K562 (cell line): ENCODE data around the gene KSR2.

Source experiments
- EGR1 ChIP-seq: fragments of 450-650 bp; conservative IDR thresholded peaks from 2 replicates; pipeline ENCODE4 v1.6.1; 2017; ENCODE audit warnings: mild to moderate bottlenecking
- MAZ ChIP-seq, 2 experiments: fragments of 450-650 bp in 1 of 2; sonication (generic) in 1 of 2; formaldehyde crosslinking; IDR thresholded peaks in 1 of 2; conservative IDR thresholded peaks in 1 of 2; 2 replicates each; pipeline versions ENCODE4 v1.4.0 to v1.5.0; 2020; ENCODE audit warnings: mild to moderate bottlenecking in 1 of 2, missing genetic modification reagents in 1 of 2
- NCOA1 ChIP-seq: fragments of 450-650 bp; IDR thresholded peaks from 2 replicates; pipeline ENCODE4 v1.6.1; 2016; ENCODE audit warnings: low read depth
- POLR2A ChIP-seq: fragments of 450-650 bp; conservative IDR thresholded peaks from 2 replicates; pipeline ENCODE4 v1.6.1; 2016
- RAD21 ChIP-seq, 2 experiments: fragments of 250-450 bp in 1 of 2; fragments of 450-650 bp in 1 of 2; sonication (Bioruptor Pico) in 1 of 2; formaldehyde crosslinking in 1 of 2; IDR thresholded peaks in 1 of 2; conservative IDR thresholded peaks in 1 of 2; 2 replicates each; pipeline versions ENCODE4 v1.4.0 to v1.8.0; 2020 to 2022; ENCODE audit warnings: mild to moderate bottlenecking in 2 of 2, moderate library complexity in 1 of 2
- ZFX ChIP-seq: sonication (generic); formaldehyde crosslinking; IDR thresholded peaks from 2 replicates; pipeline ENCODE4 v1.8.0; 2022; ENCODE audit warnings: mild to moderate bottlenecking, missing genetic modification reagents, moderate library complexity
- ZNF197 ChIP-seq: fragments of 200-800 bp; sonication (Bioruptor generic); IDR thresholded peaks from 2 replicates; pipeline ENCODE4 v1.6.1; 2016; ENCODE audit warnings: low read depth, missing genetic modification characterization, missing compliant biosample characterization
- TF ChIP-seq, protein P1 (sequence below): sonication (generic); formaldehyde crosslinking; IDR thresholded peaks from 2 replicates; pipeline ENCODE4 v1.8.0; 2022; ENCODE audit warnings: mild to moderate bottlenecking, missing genetic modification reagents
- TF ChIP-seq, protein P2 (sequence below): sonication (generic); formaldehyde crosslinking; IDR thresholded peaks from 2 replicates; pipeline ENCODE4 v1.8.1; 2023; ENCODE audit warnings: mild to moderate bottlenecking, missing genetic modification reagents

DNA sequence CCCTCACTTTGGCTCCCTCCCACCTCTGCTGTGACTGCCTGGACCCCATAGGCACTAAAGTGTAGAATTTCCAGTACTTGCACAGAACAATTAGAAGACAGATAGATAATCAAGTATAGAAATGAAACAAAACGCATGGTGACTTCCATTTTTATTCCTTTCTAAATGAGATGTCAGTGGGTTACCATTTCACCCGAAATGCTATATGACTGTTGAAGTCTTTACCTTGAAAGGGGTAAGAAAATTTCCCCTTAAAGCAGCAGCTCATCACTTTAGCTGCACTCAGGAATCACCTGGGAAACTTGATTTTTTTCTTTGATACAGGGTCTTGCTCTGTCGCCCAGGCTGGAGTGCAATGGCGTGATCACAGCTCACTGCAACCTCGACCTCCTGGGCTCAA lies 12.5 kb upstream of the KSR2 start:
- no peak for TF ChIP-seq EGR1
- no peak for TF ChIP-seq POLR2A
- TF ChIP-seq RAD21 (CRISPR knock-in tag; conservative IDR thresholded peaks at IDR 0.05 in 1 of 2, IDR thresholded peaks at IDR 0.05 in 1 of 2): no peak
- no peak for TF ChIP-seq ZFX (CRISPR knock-in tag)
- TF ChIP-seq NCOA1: no peak
- TF ChIP-seq, protein P1, sequence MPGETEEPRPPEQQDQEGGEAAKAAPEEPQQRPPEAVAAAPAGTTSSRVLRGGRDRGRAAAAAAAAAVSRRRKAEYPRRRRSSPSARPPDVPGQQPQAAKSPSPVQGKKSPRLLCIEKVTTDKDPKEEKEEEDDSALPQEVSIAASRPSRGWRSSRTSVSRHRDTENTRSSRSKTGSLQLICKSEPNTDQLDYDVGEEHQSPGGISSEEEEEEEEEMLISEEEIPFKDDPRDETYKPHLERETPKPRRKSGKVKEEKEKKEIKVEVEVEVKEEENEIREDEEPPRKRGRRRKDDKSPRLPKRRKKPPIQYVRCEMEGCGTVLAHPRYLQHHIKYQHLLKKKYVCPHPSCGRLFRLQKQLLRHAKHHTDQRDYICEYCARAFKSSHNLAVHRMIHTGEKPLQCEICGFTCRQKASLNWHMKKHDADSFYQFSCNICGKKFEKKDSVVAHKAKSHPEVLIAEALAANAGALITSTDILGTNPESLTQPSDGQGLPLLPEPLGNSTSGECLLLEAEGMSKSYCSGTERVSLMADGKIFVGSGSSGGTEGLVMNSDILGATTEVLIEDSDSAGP: no peak
- TF ChIP-seq, protein P2, sequence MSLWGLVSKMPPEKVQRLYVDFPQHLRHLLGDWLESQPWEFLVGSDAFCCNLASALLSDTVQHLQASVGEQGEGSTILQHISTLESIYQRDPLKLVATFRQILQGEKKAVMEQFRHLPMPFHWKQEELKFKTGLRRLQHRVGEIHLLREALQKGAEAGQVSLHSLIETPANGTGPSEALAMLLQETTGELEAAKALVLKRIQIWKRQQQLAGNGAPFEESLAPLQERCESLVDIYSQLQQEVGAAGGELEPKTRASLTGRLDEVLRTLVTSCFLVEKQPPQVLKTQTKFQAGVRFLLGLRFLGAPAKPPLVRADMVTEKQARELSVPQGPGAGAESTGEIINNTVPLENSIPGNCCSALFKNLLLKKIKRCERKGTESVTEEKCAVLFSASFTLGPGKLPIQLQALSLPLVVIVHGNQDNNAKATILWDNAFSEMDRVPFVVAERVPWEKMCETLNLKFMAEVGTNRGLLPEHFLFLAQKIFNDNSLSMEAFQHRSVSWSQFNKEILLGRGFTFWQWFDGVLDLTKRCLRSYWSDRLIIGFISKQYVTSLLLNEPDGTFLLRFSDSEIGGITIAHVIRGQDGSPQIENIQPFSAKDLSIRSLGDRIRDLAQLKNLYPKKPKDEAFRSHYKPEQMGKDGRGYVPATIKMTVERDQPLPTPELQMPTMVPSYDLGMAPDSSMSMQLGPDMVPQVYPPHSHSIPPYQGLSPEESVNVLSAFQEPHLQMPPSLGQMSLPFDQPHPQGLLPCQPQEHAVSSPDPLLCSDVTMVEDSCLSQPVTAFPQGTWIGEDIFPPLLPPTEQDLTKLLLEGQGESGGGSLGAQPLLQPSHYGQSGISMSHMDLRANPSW (CRISPR knock-in tag): no peak
- TF ChIP-seq ZNF197 (CRISPR knock-in tag): no peak
- TF ChIP-seq MAZ (CRISPR knock-in tag; conservative IDR thresholded peaks at IDR 0.05 in 1 of 2, IDR thresholded peaks at IDR 0.05 in 1 of 2): no peak
